Measurements from ENCODE around the gene MGST1.

DNA sequence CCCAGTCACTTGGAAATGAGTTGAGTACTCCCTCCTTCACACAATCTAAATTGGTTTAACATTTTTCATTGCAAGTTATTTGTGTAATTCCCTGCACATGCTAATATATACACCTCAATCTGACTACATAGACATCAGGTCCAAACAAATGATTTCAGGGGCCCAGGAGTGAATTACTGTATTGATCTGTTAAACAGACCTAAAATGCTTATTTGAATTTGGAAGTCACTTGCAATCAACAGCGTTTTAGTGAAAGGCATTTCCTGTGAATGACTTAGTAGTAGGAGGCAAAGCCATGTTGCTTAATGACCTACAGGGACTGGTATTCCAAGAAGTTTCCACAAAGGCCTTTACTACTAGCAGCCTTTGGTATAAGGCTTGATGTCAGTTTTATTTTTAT is 47.3 kb upstream of the MGST1 start:
- no peak for TF ChIP-seq GATA2 (IDR thresholded peaks at IDR 0.05; ENCODE audit: low read depth, low read length)
- TF ChIP-seq GATA3 (IDR thresholded peaks at IDR 0.05; ENCODE audit: low read depth, low read length): no peak
